HG02943 (cell line): ENCODE measurements around the gene USP17L12.
"Not testable (repeated sequence)": the region's sequence is repeated elsewhere in the genome, so short reads cannot be mapped to it uniquely, and the experiment has no call there.

Experiments
- ATAC-seq: cut with Tn5 transposase; IDR thresholded peaks from one replicate; pipeline ENCODE4 v1.9.1; 2021; ENCODE audit warnings: mild to moderate bottlenecking, low read depth, moderate library complexity; ENCODE audit not compliant: unreplicated experiment

Gene USP17L12, protein sequence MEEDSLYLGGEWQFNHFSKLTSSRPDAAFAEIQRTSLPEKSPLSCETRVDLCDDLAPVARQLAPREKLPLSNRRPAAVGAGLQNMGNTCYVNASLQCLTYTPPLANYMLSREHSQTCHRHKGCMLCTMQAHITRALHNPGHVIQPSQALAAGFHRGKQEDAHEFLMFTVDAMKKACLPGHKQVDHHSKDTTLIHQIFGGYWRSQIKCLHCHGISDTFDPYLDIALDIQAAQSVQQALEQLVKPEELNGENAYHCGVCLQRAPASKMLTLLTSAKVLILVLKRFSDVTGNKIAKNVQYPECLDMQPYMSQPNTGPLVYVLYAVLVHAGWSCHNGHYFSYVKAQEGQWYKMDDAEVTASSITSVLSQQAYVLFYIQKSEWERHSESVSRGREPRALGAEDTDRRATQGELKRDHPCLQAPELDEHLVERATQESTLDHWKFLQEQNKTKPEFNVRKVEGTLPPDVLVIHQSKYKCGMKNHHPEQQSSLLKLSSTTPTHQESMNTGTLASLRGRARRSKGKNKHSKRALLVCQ

DNA sequence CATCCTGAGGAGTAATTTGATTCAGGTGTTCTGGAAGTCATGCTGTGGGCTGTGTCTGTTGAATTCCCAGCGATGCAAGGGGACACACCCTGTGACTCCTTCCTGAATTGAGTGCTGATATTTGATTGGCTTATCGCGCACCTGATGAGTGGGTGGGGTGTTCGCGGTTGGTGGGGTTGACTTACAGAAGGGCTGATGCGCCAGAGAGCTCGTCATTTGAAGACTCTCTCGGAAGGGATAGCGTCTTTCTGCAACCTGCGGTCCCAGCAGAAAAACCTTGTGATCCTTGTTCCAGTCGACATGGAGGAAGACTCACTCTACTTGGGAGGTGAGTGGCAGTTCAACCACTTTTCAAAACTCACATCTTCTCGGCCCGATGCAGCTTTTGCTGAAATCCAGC lies at the start of gene USP17L12:
Gene USP17L12, plus strand, starts transcription at position 301 of the 400 bp plus-strand sequence. Its CDS starts 0 bp downstream, at position 301.
- not testable (repeated sequence) for ATAC-seq

DNA sequence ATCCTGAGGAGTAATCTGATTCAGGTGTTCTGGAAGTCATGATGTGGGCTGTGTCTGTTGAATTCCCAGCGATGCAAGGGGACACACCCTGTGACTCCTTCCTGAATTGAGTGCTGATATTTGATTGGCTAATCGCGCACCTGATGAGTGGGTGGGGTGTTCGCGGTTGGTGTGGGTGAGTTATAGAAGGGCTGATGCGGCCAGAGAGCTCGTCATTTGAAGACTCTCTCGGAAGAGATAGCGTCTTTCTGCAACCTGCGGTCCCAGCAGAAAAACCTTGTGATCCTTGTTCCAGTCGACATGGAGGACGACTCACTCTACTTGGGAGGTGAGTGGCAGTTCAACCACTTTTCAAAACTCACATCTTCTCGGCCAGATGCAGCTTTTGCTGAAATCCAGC lies 9.6 kb upstream of the USP17L12 start, which contains the start of gene USP17L10:
Gene USP17L10, plus strand, starts transcription at position 301 of the 400 bp plus-strand sequence. Its CDS starts 0 bp downstream, at position 301.
- ATAC-seq = not testable (repeated sequence)

DNA sequence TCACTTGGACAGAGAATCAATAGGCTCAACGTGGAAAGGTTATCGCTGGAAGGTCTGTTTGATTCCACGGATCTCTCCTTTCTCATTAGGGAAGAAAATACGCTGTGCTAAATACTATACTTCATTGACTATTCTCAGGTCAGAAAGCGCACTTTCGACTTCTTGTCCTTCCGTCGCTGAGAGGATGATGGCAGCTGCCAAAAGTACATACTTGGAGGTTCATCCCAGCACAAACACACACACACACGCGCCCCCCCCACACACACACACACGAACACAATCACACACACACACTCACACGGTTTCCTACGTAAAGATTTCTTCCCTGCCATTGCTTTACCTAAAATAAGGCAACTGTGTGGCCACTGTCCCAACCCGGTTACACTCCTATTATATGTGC lies 5.3 kb upstream of the USP17L12 start:
- ATAC-seq = not testable (repeated sequence)

DNA sequence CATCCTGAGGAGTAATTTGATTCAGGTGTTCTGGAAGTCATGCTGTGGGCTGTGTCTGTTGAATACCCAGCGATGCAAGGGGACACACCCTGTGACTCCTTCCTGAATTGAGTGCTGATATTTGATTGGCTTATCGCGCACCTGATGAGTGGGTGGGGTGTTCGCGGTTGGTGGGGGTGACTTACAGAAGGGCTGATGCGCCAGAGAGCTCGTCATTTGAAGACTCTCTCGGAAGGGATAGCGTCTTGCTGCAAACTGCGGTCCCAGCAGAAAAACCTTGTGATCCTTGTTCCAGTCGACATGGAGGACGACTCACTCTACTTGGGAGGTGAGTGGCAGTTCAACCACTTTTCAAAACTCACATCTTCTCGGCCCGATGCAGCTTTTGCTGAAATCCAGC lies 4.8 kb upstream of the USP17L12 start, which contains the start of gene USP17L11:
Gene USP17L11, plus strand, starts transcription at position 301 of the 400 bp plus-strand sequence. Its CDS starts 0 bp downstream, at position 301.
- ATAC-seq = not testable (repeated sequence)

DNA sequence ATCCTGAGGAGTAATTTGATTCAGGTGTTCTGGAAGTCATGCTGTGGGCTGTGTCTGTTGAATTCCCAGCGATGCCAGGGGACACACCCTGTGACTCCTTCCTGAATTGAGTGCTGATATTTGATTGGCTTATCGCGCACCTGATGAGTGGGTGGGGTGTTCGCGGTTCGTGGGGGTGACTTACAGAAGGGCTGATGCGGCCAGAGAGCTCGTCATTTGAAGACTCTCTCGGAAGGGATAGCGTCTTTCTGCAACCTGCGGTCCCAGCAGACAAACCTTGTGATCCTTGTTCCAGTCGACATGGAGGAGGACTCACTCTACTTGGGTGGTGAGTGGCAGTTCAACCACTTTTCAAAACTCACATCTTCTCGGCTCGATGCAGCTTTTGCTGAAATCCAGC lies 4.6 kb downstream of the USP17L12 start, which contains the start of gene USP17L13:
Gene USP17L13, plus strand, starts transcription at position 301 of the 400 bp plus-strand sequence. Its CDS starts 0 bp downstream, at position 301.
- ATAC-seq = not testable (repeated sequence)

DNA sequence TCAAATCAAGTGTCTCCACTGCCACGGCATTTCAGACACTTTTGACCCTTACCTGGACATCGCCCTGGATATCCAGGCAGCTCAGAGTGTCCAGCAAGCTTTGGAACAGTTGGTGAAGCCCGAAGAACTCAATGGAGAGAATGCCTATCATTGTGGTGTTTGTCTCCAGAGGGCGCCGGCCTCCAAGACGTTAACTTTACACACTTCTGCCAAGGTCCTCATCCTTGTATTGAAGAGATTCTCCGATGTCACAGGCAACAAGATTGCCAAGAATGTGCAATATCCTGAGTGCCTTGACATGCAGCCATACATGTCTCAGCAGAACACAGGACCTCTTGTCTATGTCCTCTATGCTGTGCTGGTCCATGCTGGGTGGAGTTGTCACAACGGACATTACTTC lies 10.3 kb downstream of the USP17L12 start:
- ATAC-seq = not testable (repeated sequence)

DNA sequence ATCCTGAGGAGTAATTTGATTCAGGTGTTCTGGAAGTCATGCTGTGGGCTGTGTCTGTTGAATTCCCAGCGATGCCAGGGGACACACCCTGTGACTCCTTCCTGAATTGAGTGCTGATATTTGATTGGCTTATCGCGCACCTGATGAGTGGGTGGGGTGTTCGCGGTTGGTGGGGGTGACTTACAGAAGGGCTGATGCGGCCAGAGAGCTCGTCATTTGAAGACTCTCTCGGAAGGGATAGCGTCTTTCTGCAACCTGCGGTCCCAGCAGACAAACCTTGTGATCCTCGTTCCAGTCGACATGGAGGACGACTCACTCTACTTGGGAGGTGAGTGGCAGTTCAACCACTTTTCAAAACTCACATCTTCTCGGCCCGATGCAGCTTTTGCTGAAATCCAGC lies 14.1 kb downstream of the USP17L12 start, which contains the start of gene USP17L15:
Gene USP17L15, plus strand, starts transcription at position 301 of the 400 bp plus-strand sequence. Its CDS starts 0 bp downstream, at position 301.
- not testable (repeated sequence) for ATAC-seq

DNA sequence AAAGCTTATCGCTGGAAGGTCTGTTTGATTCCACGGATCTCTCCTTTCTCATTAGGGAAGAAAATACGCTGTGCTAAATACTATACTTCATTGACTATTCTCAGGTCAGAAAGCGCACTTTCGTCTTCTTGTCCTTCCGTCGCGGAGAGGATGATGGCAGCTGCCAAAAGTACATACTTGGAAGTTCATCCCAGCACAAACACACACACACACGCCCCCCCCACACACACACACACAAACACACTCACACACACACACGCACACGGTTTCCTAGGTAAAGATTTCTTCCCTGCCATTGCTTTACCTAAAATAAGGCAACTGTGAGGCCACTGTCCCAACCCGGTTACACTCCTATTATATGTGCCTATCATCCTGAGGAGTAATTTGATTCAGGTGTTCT lies 18.5 kb downstream of the USP17L12 start:
- not testable (repeated sequence) for ATAC-seq

DNA sequence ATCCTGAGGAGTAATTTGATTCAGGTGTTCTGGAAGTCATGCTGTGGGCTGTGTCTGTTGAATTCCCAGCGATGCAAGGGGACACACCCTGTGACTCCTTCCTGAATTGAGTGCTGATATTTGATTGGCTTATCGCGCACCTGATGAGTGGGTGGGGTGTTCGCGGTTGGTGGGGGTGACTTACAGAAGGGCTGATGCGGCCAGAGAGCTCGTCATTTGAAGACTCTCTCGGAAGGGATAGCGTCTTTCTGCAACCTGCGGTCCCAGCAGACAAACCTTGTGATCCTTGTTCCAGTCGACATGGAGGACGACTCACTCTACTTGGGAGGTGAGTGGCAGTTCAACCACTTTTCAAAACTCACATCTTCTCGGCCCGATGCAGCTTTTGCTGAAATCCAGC lies 23.6 kb downstream of the USP17L12 start, which contains the start of gene USP17L17:
Gene USP17L17, plus strand, starts transcription at position 301 of the 400 bp plus-strand sequence. Its CDS starts 0 bp downstream, at position 301.
- not testable (repeated sequence) for ATAC-seq

DNA sequence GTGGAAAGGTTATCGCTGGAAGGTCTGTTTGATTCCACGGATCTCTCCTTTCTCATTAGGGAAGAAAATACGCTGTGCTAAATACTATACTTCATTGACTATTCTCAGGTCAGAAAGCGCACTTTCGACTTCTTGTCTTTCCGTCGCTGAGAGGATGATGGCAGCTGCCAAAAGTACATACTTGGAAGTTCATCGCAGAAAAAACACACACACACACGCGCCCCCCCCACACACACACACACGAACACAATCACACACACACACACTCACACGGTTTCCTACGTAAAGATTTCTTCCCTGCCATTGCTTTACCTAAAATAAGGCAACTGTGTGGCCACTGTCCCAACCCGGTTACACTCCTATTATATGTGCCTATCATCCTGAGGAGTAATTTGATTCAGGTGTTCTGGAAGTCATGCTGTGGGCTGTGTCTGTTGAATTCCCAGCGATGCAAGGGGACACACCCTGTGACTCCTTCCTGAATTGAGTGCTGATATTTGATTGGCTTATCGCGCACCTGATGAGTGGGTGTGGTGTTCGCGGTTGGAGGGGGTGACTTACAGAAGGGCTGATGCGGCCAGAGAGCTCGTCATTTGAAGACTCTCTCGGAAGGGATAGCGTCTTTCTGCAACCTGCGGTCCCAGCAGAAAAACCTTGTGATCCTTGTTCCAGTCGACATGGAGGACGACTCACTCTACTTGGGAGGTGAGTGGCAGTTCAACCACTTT lies 28.2 kb downstream of the USP17L12 start, which contains the start of gene USP17L18:
Gene USP17L18, plus strand, starts transcription at position 678 of the 728 bp plus-strand sequence. Its CDS starts 0 bp downstream, at position 678.
- not testable (repeated sequence) for ATAC-seq

DNA sequence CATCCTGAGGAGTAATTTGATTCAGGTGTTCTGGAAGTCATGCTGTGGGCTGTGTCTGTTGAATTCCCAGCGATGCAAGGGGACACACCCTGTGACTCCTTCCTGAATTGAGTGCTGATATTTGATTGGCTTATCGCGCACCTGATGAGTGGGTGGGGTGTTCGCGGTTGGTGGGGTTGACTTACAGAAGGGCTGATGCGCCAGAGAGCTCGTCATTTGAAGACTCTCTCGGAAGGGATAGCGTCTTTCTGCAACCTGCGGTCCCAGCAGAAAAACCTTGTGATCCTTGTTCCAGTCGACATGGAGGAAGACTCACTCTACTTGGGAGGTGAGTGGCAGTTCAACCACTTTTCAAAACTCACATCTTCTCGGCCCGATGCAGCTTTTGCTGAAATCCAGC lies 33.1 kb downstream of the USP17L12 start, which contains the start of gene USP17L19:
Gene USP17L19, plus strand, starts transcription at position 301 of the 400 bp plus-strand sequence. Its CDS starts 0 bp downstream, at position 301.
- ATAC-seq = not testable (repeated sequence)

DNA sequence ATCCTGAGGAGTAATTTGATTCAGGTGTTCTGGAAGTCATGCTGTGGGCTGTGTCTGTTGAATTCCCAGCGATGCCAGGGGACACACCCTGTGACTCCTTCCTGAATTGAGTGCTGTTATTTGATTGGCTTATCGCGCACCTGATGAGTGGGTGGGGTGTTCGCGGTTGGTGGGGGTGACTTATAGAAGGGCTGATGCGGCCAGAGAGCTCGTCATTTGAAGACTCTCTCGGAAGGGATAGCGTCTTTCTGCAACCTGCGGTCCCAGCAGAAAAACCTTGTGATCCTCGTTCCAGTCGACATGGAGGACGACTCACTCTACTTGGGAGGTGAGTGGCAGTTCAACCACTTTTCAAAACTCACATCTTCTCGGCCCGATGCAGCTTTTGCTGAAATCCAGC lies 37.9 kb downstream of the USP17L12 start, which contains the start of gene USP17L20:
Gene USP17L20, plus strand, starts transcription at position 301 of the 400 bp plus-strand sequence. Its CDS starts 0 bp downstream, at position 301.
- not testable (repeated sequence) for ATAC-seq

DNA sequence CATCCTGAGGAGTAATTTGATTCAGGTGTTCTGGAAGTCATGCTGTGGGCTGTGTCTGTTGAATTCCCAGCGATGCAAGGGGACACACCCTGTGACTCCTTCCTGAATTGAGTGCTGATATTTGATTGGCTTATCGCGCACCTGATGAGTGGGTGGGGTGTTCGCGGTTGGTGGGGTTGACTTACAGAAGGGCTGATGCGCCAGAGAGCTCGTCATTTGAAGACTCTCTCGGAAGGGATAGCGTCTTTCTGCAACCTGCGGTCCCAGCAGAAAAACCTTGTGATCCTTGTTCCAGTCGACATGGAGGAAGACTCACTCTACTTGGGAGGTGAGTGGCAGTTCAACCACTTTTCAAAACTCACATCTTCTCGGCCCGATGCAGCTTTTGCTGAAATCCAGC lies 42.6 kb downstream of the USP17L12 start, which contains the start of gene USP17L21:
Gene USP17L21, plus strand, starts transcription at position 301 of the 400 bp plus-strand sequence. Its CDS starts 0 bp downstream, at position 301.
- ATAC-seq = not testable (repeated sequence)

DNA sequence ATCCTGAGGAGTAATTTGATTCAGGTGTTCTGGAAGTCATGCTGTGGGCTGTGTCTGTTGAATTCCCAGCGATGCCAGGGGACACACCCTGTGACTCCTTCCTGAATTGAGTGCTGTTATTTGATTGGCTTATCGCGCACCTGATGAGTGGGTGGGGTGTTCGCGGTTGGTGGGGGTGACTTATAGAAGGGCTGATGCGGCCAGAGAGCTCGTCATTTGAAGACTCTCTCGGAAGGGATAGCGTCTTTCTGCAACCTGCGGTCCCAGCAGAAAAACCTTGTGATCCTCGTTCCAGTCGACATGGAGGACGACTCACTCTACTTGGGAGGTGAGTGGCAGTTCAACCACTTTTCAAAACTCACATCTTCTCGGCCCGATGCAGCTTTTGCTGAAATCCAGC lies 47.4 kb downstream of the USP17L12 start, which contains the start of gene USP17L22:
Gene USP17L22, plus strand, starts transcription at position 301 of the 400 bp plus-strand sequence. Its CDS starts 0 bp downstream, at position 301.
- ATAC-seq = not testable (repeated sequence)
